NOMO-1 treated with dmso at 0.1 percent for 144 hours (cell line): ENCODE measurements around the gene ZDHHC13.

Source experiments
- DNase-seq: peaks from one replicate; lab custom pipeline; 2025; ENCODE audit not compliant: unreplicated experiment; lab: John Stamatoyannopoulos, UW

ZDHHC13 gene, protein sequence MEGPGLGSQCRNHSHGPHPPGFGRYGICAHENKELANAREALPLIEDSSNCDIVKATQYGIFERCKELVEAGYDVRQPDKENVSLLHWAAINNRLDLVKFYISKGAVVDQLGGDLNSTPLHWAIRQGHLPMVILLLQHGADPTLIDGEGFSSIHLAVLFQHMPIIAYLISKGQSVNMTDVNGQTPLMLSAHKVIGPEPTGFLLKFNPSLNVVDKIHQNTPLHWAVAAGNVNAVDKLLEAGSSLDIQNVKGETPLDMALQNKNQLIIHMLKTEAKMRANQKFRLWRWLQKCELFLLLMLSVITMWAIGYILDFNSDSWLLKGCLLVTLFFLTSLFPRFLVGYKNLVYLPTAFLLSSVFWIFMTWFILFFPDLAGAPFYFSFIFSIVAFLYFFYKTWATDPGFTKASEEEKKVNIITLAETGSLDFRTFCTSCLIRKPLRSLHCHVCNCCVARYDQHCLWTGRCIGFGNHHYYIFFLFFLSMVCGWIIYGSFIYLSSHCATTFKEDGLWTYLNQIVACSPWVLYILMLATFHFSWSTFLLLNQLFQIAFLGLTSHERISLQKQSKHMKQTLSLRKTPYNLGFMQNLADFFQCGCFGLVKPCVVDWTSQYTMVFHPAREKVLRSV

GRCh38 chr11:19116971-19117759 lies at the start of gene ZDHHC13:
Gene ZDHHC13 (plus strand): TSS chr11:19117168. CDS start chr11:19117250, 82 bp downstream.
- DNase-seq = peak; percentile 86

DNA sequence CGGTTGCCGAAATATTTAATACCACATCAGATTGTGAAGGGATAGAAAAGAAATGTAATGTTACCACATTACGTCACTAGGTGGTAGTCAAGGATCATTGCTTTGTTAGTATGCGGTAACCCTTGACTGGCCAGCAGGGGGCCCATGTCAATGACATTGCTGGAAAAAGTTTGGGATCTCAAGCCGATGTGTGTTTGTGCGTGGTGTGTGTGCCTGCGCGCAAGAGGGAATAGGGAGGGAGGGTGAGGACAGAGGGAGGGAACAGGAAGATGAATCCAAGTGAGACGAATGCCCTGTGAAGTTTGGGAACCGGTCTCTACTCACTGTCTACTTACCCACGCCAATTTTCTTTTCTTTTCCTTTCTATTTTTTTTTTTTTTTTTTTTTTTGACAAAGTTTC lies 45.7 kb upstream of the ZDHHC13 start:
- DNase-seq = peak; percentile 26

- no peak for DNase-seq
These were observed 44.5 kb upstream of the ZDHHC13 start for GRCh38 chr11:19072464-19072863.

DNA sequence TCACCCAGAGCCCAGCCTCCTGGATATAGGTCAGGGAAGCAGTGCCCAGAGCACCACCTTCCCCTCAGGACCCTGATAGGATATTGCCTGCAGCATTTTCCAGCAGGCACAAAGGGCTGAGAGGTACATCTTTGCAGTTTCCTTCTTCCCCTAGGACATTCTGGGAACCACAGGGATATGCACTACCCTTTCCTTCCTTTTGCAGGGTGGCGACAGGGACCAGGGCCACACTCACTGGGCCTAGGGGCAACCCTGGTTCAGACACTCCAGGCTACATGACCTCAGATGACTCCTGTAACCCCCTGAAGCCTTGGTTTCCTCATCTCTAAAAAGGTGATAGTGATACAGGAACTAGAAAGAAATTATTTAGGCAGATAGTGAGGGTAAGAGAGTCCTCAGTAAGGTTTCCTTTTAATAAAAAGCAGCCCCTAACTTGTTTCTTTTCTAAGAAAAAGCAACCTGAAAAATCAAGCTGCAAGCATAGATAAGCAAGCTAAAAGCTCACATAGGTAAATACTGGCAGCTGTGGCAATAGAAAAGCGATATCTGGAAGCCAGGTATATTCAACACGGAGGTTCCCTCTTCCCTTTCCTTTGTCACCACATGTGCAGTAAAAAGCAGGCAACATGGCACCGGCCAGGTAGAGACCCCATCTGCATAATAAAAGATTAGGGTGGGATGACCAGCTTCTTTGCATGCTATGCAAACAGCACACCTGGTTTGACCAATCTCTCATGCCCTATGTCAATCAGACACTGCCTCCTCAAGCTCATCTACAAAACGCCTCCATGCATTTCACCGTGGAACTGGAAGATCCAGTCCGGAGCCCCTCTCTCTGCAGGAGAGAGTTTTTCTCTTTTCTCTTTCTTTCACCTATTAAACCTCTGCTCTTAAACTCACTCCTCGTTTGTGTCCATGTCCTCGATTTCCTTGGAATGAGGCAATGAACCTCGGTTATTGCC lies 43.2 kb upstream of the ZDHHC13 start:
- DNase-seq = no peak

DNA sequence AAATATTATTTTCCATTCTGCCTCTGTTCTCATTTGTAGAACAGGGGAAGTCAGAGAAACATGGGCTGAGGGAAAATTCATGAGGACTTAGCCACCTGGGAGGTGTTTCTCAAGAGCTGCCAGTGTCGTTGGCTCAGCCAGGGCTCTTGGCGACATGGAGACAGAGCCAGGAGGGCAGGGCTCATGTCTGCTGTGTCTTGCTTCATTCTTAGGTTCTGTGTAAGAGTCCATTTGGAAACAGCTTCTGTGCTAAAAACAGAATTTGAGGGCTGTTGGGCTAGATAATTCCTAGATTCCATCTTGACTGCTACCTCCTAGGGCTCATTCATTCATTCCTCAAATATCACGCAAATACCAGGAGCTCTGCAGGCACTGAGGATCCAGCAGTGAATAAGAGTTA lies 41.3 kb upstream of the ZDHHC13 start:
- DNase-seq = no peak

DNA sequence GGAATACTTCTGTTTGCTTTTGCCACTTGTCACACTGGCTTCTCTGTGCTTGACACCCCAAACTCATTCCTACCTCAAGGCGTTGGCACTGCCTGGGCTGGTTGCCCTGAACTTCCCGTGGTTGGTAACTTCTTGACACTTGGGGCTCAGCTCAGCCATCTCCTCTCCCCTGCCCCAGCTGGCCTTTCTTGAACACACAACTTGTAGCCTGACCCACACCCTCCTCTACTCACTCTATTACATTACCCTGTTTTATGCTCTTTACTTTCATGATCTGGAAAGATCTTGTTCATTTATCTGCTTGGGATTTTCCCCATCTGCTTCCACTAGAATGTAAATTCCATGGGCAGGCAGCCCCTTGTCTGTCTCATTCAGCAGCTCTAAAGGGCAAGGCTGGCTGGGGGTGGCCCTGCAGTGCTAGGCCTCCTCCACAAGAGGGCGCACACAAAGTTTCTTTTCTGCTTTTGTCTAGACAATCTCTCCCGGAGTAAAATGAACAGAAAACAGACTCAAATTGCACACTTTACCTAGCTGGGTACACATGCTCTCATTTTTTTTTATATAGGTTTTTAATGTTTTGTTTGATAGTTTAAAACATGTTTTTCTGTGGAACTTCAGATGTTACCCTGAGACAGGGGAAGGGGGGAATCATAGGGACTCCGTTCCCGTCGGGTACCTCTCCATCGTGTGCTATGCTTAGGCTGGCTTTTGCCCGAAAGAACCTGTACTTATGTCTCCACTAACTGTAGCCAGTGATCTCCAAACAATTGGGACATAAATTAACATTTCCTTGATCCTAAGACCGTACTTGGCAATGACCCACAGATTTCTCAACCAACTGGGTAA lies 40.0 kb upstream of the ZDHHC13 start:
- peak; percentile 2 for DNase-seq

DNA sequence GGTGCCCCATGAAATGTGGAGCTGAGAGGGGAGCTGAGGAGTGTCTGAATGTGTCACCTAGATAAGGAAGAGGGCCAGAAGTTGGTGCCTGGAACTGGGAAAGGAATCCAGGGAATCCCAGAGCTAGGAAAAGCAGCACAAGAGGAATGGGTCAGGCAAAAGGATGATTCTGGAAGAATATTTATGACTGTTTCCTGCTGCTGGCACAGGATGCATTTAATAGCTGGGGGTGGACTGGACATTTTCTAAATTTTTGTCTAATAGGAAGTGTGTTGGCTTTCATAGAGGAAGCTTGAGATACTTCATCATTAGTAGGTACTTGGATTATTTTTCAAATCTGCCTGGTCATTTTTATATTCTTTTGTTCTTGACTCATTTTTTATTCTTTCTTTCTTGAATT lies 39.0 kb upstream of the ZDHHC13 start:
- no peak for DNase-seq

- DNase-seq = no peak
These were observed 37.1 kb upstream of the ZDHHC13 start for GRCh38 chr11:19079643-19080440.

GRCh38 chr11:19080579-19080993 lies 36.4 kb upstream of the ZDHHC13 start:
- DNase-seq = no peak

GRCh38 chr11:19083166-19083565 lies 33.8 kb upstream of the ZDHHC13 start:
- DNase-seq = no peak

- no peak for DNase-seq
These were observed 32.2 kb upstream of the ZDHHC13 start for GRCh38 chr11:19084661-19085315.

- no peak for DNase-seq
These were observed 29.3 kb upstream of the ZDHHC13 start for GRCh38 chr11:19087658-19088057.

- DNase-seq = no peak
These were observed 28.2 kb upstream of the ZDHHC13 start for GRCh38 chr11:19088791-19089190.

DNA sequence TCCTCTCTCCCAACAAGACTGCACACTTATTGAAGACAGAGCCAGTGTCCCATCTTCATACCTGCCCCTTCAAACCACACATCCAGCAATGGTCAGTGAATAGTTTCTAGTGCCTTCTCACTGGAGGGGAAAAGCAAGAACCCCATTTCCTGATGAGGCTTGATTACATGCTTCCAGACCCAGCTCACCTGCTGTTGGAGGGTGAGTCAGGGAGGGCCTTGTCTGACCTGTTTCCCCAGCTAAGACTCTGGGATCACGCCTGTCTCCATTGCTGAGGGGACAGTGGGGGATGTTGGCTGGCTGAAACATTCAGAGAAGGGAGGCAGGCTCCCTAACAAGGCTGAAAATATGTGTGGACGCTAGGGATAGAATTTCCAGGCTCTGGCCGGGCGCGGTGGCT lies 27.5 kb upstream of the ZDHHC13 start:
- no peak for DNase-seq

GRCh38 chr11:19091366-19091765 lies 25.6 kb upstream of the ZDHHC13 start:
- no peak for DNase-seq

- no peak for DNase-seq
These were observed 24.6 kb upstream of the ZDHHC13 start for GRCh38 chr11:19092342-19092741.

DNA sequence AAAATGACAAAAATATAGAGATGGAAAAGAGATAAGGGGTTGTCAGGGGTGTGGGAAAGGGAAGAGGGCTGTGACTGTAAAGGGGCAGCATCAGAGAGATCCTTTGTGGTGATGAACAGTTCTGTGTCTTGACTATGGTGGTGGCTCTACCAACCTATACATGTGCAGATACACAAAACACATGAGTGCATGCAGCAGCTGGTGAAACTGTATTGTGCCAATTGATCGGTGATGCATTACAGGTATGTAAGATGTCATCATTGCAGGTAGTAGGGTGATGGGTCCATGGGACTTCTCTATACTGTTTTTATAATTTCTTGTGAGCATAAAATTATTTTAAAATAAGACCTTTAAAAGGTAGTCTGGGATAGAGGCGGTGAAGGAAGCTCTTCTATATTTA lies 24.1 kb upstream of the ZDHHC13 start:
- DNase-seq = no peak

- no peak for DNase-seq
These were observed 23.0 kb upstream of the ZDHHC13 start for GRCh38 chr11:19093976-19094375.
